SHP77 treated with DMSO at 0.1 percent for 48 hours (cell line): ENCODE results near the gene C3orf22.
"Not testable (repeated sequence)": the region's sequence is repeated elsewhere in the genome, so short reads cannot be mapped to it uniquely, and the experiment has no call there.

ENCODE experiments used
- DNase-seq: peaks from one replicate; lab custom pipeline; 2025; lab: John Stamatoyannopoulos, UW

The C3orf22 gene

DNA sequence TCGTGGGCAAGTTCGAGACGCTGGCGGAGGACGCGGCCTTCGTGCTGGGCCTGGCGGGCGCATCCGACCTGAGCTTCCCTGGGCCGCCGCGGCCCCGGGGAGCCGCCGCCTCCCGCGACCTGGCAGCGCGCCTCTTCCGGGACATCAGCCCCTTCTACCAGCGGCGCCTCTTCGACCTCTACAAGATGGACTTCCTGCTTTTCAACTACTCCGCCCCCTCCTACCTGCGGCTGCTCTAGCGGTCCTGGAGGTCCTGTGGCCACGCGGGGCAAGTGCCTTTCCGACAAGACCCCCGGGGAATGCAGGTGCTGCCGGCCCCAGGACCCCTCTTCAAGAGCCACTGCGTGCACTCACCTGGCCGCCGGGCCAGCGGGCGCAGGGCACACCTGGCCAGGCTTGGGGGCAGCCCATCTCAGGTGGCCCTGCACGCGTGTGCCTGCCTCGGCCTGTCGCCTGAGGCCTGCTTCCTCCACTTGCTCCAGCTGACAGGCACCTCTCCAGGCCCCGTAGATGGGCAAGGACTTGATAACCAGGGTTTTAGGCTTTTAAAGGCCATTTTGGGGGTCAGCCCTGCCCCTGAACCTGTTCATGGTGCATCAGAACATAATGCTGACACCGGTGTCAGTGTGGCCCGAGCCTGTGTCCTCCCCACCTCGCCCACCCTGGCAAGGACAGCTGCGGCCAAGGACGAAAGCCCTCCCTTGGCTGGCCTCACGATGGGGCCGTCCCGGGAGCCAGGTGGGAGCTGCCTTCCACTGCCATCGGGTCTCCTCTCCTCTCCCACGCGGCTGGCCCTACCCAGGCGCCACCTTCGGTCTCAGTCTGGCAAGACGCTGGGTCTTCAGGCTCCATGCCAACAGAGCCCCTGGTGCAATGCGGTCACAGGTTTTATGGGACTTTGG lies 16.1 kb downstream of the C3orf22 start:
- no peak for DNase-seq

DNA sequence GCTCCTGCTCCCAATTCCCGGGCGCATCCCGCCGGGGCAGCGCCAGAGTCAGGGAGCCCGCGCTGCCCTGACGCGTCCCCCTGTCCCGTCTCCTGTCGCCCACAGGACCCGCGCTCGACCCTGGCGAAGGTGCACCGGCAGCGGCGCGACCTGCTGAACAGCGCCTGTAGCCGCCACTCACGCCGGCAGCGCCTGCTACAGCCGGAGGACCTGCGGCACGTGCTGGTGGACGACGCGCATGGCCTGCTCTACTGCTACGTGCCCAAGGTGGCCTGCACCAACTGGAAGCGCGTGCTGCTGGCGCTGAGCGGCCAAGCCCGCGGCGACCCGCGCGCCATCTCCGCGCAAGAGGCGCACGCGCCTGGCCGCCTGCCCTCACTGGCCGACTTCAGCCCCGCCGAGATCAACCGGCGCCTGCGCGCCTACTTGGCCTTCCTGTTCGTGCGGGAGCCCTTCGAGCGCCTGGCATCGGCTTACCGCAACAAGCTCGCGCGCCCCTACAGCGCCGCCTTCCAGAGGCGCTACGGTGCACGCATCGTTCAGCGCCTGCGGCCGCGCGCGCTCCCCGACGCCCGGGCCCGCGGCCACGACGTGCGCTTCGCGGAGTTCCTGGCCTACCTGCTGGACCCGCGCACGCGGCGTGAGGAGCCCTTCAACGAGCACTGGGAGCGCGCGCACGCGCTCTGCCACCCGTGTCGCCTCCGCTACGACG lies 16.9 kb downstream of the C3orf22 start:
- no peak for DNase-seq

DNA sequence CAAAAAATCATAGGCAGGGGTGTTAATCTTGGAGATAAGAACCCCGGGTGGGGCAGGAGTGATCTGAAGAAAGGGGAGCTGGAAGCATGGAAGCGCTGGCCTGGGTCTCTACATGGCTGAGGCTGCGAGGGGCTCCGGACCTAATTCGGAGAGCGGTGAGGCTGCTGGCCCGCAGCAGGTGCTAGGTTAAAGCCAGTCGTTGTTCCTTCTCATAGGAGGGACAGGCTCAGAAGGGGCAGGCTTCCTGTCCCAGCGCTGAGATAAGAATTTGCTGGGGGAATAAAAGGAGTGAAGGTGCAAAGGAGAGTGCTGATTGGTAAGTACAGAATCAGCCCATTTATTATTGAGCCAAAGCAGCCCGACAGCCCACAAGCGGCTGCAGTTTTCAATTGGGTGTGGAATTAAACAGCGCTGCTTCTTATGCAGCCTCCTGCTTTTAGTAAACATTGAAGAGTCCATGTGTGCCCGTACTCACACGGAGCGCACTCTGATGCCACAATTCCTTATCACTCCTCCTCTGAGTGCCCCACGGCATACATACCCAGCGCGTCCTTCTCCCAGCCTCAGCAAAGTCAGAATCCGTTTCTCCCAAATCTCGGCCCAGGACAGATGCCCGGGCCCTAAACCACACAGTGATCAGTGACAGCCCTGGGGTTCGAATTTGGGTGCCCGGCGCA lies 17.6 kb downstream of the C3orf22 start:
- no peak for DNase-seq

DNA sequence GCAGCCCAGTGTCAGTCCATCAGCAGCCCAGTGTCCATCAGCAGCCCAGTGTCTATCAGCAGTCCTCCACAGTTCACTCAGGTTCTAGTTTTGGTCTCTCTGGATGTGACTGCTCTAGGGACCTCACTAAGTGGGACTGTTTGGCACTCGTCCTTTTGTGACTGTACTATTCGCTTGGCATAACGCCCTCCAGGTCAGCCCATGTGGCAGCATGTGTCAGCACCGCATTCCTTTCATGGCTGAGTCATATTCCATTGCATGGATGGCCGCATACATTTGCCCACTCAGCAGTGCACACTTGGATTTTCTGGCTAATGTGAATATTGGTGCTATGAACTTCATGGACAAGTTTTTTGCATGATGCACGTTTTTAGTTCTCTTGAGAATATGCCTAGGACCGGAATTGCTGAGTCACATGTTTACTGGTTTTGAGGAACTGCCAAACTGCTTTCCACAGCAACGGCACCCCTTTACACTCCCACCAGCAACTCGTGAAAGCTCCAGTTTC lies 18.3 kb downstream of the C3orf22 start:
- no peak for DNase-seq

DNA sequence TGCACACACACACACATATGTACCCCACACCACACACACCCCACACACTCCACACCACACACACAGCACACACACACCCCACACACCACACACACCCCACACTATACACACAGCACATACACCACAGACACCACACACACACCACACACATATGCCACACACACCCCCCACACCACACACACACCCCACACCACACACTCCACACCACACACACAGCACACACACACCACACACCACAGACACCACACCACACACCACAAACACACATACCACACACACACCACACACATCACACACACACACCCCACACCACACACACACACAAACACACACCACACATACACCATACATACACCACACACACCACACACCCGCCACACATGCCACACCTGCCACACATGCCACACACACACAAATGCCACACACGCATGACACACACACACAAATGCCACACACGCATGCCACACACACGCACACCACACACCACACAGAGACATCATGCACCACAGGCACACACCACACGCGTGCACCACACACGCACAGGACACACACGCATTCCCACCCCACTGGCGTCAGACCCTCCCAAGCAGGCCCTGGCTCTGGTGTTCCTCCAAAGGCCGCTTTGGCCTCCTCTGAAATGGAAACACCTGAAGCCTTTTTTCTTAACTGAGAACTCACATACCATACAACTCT lies 19.0 kb downstream of the C3orf22 start:
- no peak for DNase-seq

DNA sequence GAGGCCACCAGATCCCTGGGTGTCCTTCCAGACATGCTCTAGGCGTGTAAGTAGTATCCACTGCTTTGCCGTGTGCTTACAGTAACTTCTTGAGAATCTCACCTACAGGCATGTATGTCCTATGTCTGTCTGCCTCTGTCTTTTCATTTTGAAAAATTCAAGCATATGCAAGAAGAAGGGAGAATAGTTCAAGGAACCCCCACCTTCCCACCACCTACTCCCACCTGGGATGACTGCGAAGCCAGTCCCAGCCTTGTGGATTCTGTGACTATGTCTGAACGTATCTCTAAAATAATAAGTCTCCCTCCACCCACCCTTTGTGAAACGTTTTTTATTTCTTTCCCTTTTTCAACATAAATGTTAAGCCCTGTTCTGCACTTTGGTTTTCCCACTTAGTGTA lies 19.8 kb downstream of the C3orf22 start:
- no peak for DNase-seq

DNA sequence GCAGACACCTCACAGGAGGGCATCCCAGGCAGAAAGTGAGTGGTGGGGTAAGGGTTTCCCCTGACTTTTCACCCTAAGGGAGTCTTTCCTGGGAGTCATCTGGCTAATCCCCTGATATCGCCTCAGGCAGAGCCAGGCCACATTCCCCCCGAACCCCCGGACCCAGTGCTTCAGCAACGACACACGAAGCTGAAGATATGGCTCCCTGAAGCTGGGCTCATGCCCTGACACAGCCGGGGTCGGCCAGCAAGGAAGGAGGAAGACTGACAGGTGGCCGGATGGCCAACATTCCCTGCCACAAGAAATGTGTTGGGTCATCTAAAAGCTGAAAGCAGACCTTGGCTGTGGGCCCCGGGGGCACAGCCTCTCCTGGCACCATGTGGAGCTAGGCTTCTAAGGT lies 20.4 kb downstream of the C3orf22 start:
- no peak for DNase-seq

DNA sequence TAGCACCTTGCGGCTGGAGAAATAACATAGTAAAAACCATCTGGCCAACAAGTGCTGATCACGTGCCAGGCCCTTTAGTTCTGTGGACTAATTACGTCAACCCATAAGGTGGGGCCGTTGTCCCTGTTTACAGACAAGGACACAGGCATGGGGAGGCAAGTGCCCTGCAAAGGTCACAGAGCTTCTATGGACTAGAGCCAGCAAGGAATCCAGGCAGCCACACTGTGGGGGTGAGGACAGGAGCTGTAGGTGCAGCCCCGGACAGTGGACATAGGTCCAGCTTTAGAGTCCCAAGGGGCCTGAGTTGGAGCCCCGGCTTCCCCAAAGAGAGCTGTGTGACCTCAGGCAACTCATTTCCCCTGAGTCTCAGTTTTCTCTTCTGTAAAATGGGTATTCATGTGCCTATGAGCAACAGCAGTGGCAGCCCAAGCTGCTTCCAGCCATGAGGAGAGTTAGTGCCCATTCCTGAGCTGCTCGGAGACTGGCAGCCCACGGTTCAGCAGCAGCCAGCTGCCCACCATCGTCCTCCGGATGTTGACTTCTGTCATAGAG lies 20.9 kb downstream of the C3orf22 start:
- DNase-seq = no peak

DNA sequence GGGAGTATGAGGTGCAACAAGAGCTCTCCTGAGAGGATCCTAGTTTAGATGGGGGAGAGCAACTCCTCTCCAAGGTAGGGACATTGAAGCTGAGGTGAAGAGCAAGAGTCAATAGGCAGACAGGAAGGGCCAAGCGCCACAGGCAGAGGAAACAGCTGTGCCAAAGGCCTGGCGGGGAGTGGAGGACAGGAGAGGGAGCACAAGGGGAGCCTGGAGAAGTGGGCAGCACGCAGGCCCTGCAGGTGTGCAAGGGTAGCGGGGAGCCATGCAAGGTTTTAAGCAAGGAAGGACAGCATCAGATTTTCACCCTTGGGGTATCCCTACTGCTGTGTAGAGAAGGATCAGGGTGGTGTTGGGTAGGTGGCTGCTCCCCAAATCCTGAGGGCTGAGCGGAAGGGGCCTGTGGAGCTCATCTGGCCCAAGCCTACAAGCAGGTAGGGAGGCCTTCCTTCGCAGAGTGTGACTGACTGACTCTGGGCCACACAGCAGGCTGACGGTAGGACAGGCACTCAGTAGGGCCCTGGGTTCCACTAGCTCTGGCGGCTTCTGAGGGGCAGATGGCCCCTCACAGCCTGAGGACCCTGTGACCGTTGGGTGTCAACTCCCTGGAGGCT lies 21.5 kb downstream of the C3orf22 start:
- no peak for DNase-seq

DNA sequence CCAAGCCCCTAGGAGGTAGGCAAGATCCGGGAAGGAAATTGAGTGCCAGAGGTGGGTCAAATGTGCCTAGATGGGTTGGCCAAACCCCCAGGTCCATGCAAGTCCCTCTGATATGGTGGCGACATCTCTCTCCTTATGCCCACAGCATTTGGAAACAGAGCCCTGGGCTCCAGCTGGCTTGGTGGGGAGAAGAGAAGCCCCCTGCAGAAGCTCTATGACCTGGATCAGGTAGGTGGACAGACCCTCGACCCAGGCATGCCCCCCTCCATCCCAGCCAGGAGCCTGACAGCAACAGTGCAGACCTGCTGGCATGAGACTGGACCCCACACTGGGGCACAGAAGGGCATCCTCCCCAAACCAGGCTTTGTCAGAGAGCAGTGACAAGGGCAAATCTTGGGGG lies 22.6 kb downstream of the C3orf22 start:
- no peak for DNase-seq

DNA sequence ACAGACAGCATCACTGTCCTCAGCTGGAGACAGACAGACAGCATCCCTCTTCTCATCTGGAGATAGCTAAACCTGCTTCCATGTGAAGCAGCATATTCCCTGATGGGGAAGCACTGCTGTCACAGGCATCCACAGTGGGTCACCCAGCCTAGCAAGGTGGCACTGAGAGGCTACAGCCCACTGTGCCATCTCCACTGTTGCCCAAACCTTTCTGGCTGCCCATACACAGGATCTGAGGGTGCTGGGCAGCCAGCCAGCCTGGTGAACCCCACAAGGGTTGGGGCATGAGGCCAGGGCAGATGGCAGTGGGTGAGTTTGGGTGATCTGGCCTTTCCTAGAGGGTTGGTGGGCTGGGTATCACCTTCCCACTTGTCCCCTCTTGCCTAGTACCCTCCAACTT lies 23.1 kb downstream of the C3orf22 start:
- DNase-seq = no peak

DNA sequence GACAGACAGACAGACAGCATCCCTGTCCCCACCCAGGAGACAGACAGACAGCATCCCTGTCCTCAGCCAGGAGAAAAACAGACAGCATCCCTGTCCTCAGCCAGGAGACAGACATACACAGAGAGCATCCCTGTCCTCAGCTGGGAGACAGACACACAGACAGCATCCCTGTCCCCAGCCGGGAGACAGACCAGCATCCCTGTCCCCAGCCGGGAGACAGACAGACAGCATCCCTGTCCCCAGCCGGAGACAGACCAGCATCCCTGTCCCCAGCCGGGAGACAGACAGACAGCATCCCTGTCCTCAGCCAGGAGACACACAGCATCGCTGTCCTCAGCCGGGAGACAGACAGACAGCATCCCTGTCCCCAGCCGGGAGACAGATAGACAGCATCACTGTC lies 24.0 kb downstream of the C3orf22 start:
- DNase-seq = not testable (repeated sequence)

DNA sequence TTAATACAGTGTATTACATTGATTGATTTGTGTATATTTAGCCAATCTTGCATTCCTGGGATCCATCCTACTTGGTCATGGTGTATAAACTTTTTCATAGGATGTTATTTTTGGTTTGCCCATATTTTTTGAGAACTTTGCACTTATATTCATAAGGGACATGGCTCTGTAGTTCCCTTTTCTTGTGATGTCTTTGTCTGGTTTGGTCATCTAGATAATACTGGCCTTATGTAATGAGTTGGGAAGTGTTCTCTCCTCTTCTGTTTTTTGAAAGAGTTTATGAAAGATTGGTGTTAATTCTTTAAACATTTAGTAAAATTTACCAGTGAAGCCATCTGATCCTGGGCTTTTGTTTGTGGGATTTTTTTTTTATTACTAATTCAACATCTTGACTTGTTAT lies 25.2 kb downstream of the C3orf22 start:
- no peak for DNase-seq

DNA sequence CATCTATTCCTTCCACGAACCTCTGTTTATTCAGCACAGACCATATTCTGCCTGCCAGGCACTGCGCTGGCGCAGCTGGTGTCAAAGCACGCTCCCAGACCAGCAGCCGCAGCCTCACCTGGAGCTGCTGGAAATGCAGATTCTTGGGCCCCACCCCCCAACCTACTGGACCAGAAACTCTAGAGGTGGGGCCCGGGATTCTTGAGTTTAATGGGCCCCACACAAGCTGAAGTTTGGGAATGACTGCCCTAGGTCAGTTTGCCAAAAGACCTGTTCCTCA lies 27.7 kb downstream of the C3orf22 start:
- DNase-seq = no peak

DNA sequence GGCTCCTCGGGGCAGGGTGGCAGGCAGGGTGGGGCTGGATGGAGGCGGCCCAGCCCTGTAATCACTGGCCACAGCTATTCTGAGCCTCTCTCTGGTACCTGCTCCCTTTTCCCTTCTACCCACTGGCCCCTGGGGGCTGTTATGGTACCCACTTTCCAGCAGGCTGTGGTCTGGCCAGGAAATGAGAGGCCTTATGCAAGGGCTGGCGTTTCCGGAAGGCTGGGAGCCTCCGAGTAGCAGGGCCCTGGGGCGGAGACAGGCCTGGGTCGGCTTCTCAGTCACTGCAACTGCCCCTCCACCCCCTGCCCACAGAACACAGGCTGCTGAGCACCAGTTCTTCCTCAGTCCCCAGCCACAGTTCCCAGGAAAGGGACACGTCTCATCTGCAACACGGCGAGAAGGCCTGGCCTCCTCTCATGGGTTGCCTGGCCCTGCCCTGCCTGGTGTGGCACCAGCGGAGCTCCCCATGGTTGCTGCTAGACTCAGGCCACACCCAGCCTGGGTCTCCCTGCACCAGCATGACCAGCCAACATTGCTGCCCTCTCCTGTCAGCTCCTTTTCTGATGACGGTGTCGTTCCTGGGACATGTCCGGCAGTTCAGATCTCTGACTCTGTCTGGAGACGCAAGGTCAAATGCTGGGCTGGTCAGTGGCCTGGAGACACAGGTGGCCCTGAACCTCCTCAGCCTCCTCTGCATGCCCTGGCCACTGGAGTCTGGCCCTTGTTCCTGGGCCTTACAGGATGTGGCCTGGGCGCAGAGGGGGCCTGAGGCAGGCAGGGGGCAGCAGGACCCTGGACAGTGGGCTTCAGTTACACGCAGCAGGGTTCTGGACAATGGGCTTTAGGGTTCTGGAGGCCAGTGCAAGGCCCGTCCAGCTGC lies 28.3 kb downstream of the C3orf22 start:
- no peak for DNase-seq

DNA sequence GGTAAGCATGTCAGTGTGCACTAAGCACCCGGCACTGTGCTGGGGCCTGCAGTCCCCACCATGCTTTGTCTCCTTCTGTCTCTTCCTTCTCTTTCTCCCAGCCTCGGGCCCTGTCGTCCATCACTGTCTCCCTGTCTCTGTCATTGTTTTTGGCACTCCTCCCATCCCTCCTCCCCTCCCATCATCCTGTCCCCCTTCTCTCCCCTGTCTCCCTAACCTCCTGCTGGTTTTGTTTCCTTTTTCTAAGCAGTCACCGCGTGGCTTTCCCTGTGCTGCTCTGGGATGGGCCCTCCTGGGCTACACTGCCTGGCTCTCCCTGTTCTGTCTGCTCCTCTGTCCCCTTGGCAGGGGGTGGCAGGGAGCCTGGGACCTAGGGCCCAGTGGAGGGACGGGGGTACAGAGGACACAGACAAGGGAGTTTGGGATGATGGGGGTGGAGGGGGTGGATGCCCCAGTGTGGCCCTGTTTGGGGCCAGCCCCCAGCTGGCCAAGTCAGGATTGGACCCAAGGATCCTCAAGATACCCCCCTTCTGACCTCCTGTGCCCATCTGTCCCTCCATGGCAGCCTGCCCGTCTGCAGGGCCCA lies 29.1 kb downstream of the C3orf22 start:
- no peak for DNase-seq

DNA sequence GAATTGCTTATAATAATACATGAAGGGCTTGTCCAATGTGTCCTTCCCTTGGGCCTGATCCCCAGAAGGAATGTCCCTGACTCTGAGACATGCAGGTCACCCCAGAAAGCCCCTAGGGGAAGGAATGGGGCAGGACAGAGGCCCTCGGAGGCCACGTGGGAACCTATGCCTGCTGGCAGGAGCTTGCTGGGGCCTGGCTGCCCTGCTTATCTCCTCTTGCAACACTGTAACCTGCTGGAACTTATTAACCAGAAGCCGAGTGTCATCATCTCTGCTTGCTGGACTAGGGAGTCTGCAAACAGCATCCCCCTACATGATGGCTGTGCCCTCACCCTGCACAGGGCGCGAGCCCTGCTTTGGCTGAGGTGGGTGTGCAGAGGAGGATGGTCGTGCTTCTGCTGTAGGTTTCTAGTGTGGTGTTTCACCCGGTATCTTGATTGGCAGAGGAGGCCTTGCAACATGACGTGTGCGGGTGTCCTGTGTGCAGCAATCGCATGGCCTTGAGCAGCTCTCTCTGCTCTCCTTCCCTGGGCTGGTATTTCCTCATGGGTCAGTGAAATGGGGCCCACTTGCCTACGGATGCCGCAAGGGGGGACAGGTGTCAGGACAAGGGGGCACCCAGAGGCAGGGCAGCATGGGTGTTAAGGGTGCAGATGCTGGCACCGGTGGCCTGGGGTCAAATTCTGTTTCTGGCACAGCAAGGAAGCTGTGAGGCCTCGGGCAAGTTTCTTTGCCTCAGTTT lies 29.8 kb downstream of the C3orf22 start:
- DNase-seq = no peak

DNA sequence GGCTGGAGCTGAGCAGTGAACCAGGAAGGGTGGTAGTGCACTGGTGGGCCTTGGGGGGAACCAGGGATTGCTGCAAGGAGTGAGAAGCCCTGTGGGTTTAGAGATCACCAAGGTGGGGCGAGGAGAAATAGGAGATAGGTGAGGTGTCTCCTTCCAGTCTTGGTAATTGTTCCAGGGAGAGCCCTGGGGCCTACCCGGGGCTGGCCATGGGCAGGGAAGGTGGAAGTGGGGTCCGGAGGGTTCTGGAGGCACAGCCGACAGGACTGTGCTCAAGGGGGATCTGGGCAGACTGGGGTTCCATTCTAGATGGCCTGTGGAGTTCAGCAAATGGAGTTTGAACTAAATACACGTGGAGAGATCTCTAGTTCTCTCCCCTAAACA lies 30.3 kb downstream of the C3orf22 start:
- no peak for DNase-seq

DNA sequence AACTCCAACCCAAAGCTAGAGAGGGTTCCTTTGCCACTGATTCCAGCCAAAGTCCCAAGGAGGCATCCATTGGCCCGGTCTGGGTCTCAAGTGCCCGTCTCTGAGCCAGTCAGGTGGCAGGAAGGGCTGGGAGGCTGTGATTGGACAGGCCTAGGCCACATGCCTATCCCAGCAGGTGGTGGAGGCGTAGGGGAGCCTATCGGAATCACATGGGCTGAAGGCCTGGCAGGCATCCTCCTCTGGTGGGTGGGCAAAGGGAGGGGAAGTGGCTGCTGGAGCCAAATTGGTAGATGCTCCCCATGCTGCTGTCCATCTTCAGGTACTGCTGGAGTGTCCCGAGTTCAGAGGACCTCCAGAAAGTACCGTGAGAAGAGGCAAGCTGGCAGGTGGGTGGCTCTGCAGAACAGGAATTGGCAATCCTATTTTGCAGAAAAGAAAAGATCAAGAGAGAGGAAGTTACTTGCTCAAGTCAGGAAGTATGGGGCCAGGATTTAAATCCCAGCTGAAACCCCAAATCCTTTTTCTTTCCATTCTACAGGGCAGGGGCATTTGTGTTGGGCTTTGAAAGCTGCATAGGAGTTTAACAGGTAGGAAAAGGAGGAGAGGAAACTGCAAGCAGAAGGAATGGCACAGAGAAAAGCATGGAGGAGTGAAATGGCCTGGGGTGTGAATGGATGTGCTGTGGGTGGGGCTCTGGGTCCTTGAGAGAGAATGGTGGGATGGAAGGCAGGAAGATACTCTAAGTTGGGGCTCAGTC lies 31.1 kb downstream of the C3orf22 start:
- no peak for DNase-seq
